NCI-H460 (cell line): ENCODE data around the gene EDC3. TPM values are rescaled to one million over a fixed set of nuclear protein-coding genes. Genes with fewer than 3 reads are reported as not detected.
A peak's percentile ranks its signal among the peaks of the same experiment; 100 is the strongest.
"Not testable (repeated sequence)": the region's sequence is repeated elsewhere in the genome, so short reads cannot be mapped to it uniquely, and the experiment has no call there.

Source experiments
- DNase-seq: peaks from one replicate; pipeline ENCODE4 v3.0.0-alpha.2; 2016; ENCODE audit warnings: low read depth; ENCODE audit errors: extremely low read depth
- polyA plus RNA-seq: library from polyadenylated mRNA; depleted of rRNA; stranded (reverse); fragments of >200 nt; gene quantifications from 2 replicates; pipeline ENCODE4 v1.2.3, GENCODE V29; 2014; cell fraction: nucleus; rRNA removed
- total RNA-seq: library from RNA; depleted of rRNA; stranded (reverse); fragments of >200 nt; shearing (Covaris generic); gene quantifications from 2 replicates; pipeline ENCODE4 v1.2.3, GENCODE V29; 2014; rRNA removed

EDC3 gene, protein sequence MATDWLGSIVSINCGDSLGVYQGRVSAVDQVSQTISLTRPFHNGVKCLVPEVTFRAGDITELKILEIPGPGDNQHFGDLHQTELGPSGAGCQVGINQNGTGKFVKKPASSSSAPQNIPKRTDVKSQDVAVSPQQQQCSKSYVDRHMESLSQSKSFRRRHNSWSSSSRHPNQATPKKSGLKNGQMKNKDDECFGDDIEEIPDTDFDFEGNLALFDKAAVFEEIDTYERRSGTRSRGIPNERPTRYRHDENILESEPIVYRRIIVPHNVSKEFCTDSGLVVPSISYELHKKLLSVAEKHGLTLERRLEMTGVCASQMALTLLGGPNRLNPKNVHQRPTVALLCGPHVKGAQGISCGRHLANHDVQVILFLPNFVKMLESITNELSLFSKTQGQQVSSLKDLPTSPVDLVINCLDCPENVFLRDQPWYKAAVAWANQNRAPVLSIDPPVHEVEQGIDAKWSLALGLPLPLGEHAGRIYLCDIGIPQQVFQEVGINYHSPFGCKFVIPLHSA
- 8.8 and 10.3 TPM in 2 replicates for total RNA-seq
- polyA plus RNA-seq = 8.5 and 15.3 TPM in 2 replicates

DNA sequence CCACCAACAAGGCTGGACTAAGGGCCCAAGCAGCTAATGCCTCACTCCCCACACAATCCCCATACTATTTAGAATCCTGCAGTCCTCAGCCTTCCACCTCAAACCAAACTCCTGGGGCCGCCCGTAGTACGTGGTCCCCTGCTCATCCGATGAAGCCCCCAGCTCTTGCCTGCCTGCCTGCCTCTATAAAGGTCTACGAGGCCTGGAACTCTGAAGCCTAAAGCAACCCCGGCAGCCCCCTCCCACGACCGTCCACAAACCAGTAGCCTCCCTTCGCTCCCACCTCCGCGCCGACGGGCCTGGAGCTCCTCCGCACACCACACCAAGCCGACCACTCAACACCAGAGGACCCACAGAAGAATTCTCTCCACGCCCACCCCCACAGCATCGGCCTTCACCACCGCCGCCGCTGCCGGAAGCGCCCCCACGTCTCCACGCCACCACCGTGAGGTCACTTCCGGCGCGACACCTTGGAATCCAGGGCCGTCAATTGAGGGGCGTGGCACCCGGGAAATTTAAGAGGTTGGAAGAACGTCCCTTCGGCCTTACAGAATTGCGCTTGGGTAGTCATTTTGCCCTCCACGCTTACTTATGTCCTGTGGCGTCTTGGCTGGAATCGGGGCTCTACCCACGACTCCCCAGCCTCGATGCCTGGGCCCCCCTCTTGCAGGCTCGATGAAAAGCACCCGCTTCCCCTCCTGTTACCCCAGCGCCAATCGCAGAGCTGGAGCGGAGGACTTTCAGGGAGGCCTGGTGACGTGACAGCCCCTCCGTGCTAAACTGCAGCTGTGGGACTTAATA is at the start of gene EDC3:
EDC3 (minus strand) TSS at position 428 of the 801 bp plus-strand sequence. CDS start 20,900 bp downstream, outside the sequence.
- peak; percentile 73 for DNase-seq

DNA sequence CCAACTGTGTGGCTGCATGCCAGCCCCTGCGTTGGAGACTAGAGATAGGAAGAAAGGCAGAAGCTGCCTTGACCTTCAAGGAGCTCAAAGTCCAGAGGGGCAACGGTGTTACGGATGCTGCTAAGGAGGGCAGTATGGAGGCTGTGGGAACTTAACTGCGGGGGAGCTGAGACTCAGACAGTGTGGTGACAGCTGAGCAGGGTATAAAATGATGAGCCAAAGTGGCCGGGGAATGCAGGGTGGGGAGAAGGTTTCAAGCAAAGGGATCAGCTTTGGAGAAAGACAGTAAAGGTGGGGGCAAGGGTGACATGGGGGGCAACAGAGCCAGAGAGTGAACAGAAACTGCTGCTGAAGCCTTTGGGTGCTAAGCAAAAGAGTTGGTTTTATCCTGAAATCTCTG is 46.6 kb upstream of the EDC3 start:
- no peak for DNase-seq

GRCh38 chr15:74738239-74738638 is 42.4 kb upstream of the EDC3 start:
- not testable (repeated sequence) for DNase-seq

- no peak for DNase-seq
Observed at GRCh38 chr15:74735305-74735704, 39.5 kb upstream of the EDC3 start.

GRCh38 chr15:74733269-74733668 is 37.4 kb upstream of the EDC3 start:
- DNase-seq = no peak

GRCh38 chr15:74732846-74733245 is 37.0 kb upstream of the EDC3 start:
- no peak for DNase-seq

DNA sequence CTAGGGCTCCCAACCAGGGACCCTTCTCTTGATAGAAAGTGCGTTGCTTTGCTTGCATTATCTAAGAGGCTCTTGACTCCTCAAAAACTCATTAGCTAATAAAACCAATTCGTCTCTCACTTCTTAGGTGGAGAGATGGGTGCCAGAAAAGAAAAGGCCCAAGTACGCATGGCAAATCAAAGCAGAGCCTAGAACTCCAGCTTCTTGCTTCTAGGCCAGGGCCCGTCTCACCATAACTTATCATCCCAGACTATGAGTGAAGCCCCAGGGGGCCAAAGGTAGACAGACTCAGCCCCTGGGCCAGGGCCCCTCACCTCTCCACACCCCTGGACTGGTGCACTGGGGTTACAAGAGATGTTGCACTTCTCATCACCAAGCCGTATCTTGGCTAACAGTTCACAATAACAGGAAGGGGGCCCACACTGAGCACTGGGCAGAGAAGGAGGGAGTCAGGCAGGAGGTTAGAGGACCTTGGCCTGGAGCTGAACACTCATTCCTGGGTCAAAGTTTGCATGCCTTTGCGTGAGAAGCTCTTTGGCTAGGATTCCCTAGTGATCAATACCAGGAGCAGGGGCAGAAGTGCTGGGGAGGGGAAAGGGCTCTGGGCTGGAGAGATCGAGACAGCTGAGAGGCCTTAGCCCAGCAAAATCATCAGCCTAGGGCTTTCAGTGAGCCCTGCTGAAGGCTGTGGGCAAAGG is 34.9 kb upstream of the EDC3 start:
- no peak for DNase-seq

DNA sequence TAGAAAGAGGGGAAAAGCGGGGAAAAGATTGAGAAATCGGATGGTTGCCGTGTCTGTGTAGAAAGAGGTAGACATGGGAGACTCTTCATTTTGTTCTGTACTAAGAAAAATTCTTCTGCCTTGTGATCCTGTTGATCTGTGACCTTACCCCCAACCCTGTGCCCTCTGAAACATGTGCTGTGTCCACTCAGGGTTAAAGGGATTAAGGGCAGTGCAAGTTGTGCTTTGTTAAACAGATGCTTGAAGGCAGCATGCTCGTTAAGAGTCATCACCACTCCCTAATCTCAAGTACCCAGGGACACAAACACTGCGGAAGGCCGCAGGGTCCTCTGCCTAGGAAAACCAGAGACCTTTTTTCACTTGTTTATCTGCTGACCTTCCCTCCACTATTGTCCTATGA is 33.5 kb upstream of the EDC3 start:
- DNase-seq = not testable (repeated sequence)

DNA sequence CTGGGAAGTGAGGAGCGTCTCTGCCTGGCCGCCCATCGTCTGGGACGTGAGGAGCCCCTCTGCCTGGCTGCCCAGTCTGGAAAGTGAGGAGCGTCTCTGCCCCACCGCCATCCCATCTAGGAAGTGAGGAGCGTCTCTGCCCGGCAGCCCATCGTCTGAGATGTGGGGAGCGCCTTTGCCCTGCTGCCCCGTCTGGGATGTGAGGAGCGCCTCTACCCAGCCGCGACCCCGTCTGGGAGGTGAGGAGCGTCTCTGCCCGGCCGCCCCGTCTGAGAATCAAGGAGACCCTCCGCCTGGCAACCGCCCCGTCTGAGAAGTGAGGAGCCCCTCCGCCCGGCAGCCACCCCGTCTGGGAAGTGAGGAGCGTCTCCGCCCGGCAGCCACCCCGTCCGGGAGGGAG is 32.9 kb upstream of the EDC3 start:
- not testable (repeated sequence) for DNase-seq

GRCh38 chr15:74727727-74728126 is 31.9 kb upstream of the EDC3 start:
- DNase-seq = no peak

- no peak for DNase-seq
Observed at GRCh38 chr15:74726774-74727164, 30.9 kb upstream of the EDC3 start.

DNA sequence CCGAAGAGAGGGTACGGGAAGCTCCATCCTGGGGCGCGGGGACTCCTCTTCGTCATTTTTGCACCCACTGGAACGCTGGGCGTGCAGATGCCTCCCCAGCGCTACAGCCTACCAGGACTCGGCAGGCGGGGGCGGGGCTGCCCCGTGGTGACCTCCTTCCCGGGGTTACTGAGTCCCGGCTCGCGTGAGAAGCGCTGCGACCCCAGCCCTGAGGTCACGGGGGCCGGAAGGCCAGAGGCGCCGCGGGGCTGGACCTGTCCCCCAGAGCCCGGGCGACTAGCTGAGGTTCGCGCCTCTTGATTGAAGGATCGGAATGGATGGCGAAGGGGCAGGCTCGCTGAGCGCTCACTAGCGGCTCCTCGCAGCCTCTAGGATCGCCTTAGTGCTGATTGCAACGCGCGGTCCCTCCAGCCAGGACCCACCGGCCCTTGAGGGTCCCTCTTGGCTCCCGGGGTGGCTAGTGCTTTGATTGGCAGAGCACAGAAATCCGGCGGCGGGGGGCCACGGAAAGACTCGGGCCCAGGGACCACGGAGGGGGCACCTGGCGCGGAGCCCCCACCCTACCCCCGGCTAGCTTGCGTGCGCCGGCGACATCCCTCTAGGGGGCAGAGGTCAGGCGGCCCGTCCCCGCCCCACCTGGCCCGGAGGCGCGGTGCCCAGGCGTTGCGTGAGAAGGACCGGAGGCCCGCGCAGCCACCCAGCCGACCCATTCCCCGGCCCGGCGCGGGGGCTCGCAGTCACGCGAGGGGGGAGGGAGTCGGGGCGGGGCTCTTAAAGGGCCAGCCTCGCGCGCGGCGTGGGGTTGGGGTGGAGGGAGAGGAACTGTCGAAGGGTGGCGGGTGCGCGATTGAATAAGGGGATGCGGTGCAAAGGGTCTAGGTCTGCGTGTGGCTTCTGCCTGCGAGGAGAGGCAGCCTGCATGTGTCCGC is 30.3 kb upstream of the EDC3 start:
- DNase-seq = no peak

DNA sequence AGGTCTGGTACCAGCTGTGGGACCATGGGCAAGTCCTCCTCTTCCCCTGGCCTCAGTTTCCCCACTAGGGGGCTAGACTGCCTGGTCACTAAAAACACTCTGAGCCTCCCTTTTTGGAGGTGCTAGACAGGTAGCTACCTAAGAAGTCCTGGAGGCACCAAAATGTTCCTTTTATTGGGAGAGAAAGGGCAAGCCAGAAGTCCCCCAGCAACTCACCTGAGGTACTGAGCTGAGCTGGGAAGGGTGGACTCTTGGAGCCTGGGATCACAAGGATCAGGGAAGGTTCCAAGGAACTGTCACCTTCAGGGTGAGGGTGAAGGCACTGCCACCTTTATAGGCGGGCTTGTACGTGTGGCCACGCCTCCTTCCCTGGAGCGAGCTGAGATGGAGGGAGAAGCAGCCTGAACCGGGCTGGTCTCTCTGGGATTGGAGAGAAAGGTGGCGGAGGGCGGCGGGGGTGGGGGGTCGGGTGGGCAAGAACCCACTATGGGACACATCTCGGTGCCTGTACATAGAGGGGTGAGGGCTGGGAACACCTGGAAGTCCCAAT is 29.5 kb upstream of the EDC3 start, which contains the start of gene CYP1A1:
CYP1A1 (minus strand) TSS at position 304 of the 550 bp plus-strand sequence. CDS start 2,431 bp downstream, outside the sequence.
- no peak for DNase-seq

GRCh38 chr15:74724570-74725224 is 28.9 kb upstream of the EDC3 start:
- DNase-seq = no peak

DNA sequence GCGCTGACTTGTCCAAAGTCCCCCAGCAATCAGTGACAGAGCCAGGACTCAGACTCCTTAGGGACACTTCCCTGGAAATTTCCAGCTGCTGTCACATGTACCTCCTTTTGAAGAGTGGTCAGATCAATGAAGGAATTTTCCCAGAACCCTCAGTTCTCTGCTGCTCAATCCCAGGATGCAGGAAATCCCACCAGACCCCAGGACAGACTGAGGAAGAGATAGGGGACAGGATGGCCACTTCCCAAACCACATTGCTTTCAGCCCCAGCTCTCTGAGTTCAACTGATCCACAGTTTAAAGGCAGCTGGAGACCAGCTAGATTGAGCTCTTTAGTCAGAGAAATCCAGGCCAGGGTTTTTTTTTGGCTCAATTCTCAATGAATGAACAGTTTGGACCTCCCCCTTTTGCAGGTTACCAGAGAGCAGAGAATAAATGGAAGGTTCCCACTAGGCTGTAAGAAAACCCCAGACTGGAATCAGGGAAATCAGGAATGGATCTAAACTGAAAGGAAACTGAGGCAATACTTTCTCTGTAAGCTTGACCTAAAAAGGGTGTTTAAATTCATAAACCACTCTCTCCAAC is 28.0 kb upstream of the EDC3 start:
- peak; percentile 41 for DNase-seq

- DNase-seq = no peak
Observed at GRCh38 chr15:74723187-74723586, 27.4 kb upstream of the EDC3 start.

GRCh38 chr15:74722591-74722990 is 26.8 kb upstream of the EDC3 start:
- DNase-seq = no peak

DNA sequence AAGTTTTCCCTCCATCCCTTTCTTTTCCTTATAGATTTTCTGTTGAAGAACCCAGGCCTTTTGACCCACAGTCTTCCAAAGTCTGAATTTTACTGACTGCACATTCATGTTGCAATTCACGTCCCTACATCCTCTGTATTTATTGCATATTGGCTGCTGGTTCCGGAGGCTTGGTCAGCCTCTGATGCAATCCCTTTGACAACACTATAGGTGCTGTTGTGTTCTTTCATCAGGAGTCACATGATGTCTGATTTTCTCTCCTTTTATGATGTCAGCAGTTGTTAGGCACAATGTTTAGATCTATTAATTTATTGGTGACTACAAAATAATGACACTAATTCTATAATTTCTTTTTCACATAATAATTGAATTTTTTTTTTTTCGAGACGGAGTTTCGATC is 20.8 kb upstream of the EDC3 start:
- DNase-seq = no peak
